Fibroblast of upper back skin (primary cell): ENCODE measurements around the gene GNB1.
A peak's percentile ranks its signal among the peaks of the same experiment; 100 is the strongest.
"Not testable (repeated sequence)": the region's sequence is repeated elsewhere in the genome, so short reads cannot be mapped to it uniquely, and the experiment has no call there.

Experiments used
- DNase-seq: peaks from one replicate; pipeline ENCODE4 v3.0.0-alpha.2; 2013

The GNB1 gene

GRCh38 chr1:1758059-1758621 is 132.7 kb downstream of the GNB1 start:
- no peak for DNase-seq

- DNase-seq = no peak
These were observed 133.3 kb downstream of the GNB1 start for GRCh38 chr1:1757422-1758058.

- DNase-seq = no peak
These were observed 134.0 kb downstream of the GNB1 start for GRCh38 chr1:1756661-1757421.

- DNase-seq = no peak
These were observed 135.0 kb downstream of the GNB1 start for GRCh38 chr1:1755852-1756251.

- DNase-seq = no peak
These were observed 135.5 kb downstream of the GNB1 start for GRCh38 chr1:1755426-1755825.

GRCh38 chr1:1754051-1754815 is 136.7 kb downstream of the GNB1 start:
- DNase-seq = no peak

GRCh38 chr1:1753607-1754005 is 137.3 kb downstream of the GNB1 start:
- no peak for DNase-seq

GRCh38 chr1:1752636-1753606 is 138.0 kb downstream of the GNB1 start:
- DNase-seq = no peak

- no peak for DNase-seq
These were observed 138.7 kb downstream of the GNB1 start for GRCh38 chr1:1752190-1752589.

GRCh38 chr1:1749941-1750340 is 140.9 kb downstream of the GNB1 start:
- DNase-seq = not testable (repeated sequence)

- no peak for DNase-seq
These were observed 142.1 kb downstream of the GNB1 start for GRCh38 chr1:1748686-1749321.

GRCh38 chr1:1746566-1746909 is 144.3 kb downstream of the GNB1 start:
- DNase-seq = not testable (repeated sequence)

GRCh38 chr1:1745651-1746565 is 145.0 kb downstream of the GNB1 start:
- DNase-seq = peak; percentile 70

GRCh38 chr1:1742529-1742928 is 148.4 kb downstream of the GNB1 start:
- not testable (repeated sequence) for DNase-seq

- peak; percentile 65 for DNase-seq
These were observed 149.9 kb downstream of the GNB1 start for GRCh38 chr1:1741013-1741412.

GRCh38 chr1:1738799-1739337 is 152.0 kb downstream of the GNB1 start:
- DNase-seq = not testable (repeated sequence)

- DNase-seq = not testable (repeated sequence)
These were observed 153.0 kb downstream of the GNB1 start for GRCh38 chr1:1737675-1738590.
